Neutrophil (primary cell): ENCODE measurements around the gene SMARCE1.

ENCODE experiments used
- H3K27ac ChIP-seq: fragments of 200-600 bp; sonication (generic); 2 replicates; pipeline ENCODE4 v1.5.1; 2016; ENCODE audit warnings: mild to moderate bottlenecking, moderate library complexity
- H3K27me3 ChIP-seq: fragments of 200-600 bp; sonication (generic); 2 replicates; pipeline ENCODE4 v1.6.0; 2016; ENCODE audit warnings: mild to moderate bottlenecking
- H3K36me3 ChIP-seq: fragments of 200-600 bp; sonication (generic); 2 replicates; pipeline ENCODE4 v1.5.1; 2017
- H3K4me1 ChIP-seq, 2 experiments: fragments of 200-600 bp in 1 of 2; sonication (generic) in 1 of 2; 1 replicate in 1 of 2; 2 replicates in 1 of 2; pipeline versions ENCODE4 v1.5.1 to v1.6.1; 2013 to 2016; ENCODE audit warnings: low read depth in 1 of 2, low read length in 1 of 2, mild to moderate bottlenecking in 1 of 2, moderate library complexity in 1 of 2; ENCODE audit not compliant: control insufficient read depth in 1 of 2, insufficient read depth in 1 of 2
- H3K4me3 ChIP-seq, 2 experiments: fragments of 200-600 bp in 1 of 2; sonication (generic) in 1 of 2; 1 replicate in 1 of 2; 2 replicates in 1 of 2; pipeline ENCODE4 v1.5.1; 2013 to 2016; ENCODE audit warnings: low read depth in 1 of 2, low read length in 1 of 2, mild to moderate bottlenecking in 1 of 2, moderate library complexity in 1 of 2
- H3K9me3 ChIP-seq: fragments of 200-600 bp; sonication (generic); 2 replicates; pipeline ENCODE4 v1.5.1; 2016
- TF ChIP-seq, protein P1 (sequence below): fragments of 200-600 bp; sonication (generic); IDR thresholded peaks from 2 replicates; pipeline ENCODE4 v1.5.1; 2016; ENCODE audit warnings: antibody characterized with exemption

Gene SMARCE1

GRCh38 chr17:40672654-40673053, 25.0 kb upstream of the SMARCE1 start:
- Histone ChIP-seq H3K4me3 (no peak overlapping the region), H3K9me3 (no peaks in the 10 kb centered on the region), H3K4me1 (no peaks in the 10 kb centered on the region), H3K36me3 (no peaks in the 10 kb centered on the region), H3K27ac (no peak overlapping the region), H3K27me3 (peaks cover 95% of the 10 kb centered on the region)
- TF ChIP-seq, protein P1, sequence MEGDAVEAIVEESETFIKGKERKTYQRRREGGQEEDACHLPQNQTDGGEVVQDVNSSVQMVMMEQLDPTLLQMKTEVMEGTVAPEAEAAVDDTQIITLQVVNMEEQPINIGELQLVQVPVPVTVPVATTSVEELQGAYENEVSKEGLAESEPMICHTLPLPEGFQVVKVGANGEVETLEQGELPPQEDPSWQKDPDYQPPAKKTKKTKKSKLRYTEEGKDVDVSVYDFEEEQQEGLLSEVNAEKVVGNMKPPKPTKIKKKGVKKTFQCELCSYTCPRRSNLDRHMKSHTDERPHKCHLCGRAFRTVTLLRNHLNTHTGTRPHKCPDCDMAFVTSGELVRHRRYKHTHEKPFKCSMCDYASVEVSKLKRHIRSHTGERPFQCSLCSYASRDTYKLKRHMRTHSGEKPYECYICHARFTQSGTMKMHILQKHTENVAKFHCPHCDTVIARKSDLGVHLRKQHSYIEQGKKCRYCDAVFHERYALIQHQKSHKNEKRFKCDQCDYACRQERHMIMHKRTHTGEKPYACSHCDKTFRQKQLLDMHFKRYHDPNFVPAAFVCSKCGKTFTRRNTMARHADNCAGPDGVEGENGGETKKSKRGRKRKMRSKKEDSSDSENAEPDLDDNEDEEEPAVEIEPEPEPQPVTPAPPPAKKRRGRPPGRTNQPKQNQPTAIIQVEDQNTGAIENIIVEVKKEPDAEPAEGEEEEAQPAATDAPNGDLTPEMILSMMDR, result no peak

GRCh38 chr17:40671282-40671681, 23.7 kb upstream of the SMARCE1 start:
- H3K27me3 ChIP-seq, result peaks cover 95% of the 10 kb centered on the region
- TF ChIP-seq, protein P1, result no peak
- no peaks in the 10 kb centered on the region for H3K4me1 ChIP-seq
- no peak overlapping the region for H3K27ac ChIP-seq
- no peaks in the 10 kb centered on the region for H3K36me3 ChIP-seq
- H3K9me3 ChIP-seq, result no peaks in the 10 kb centered on the region
- no peak overlapping the region for H3K4me3 ChIP-seq

- H3K27me3 ChIP-seq, result peaks cover 100% of the 10 kb centered on the region
- H3K36me3 ChIP-seq, result no peaks in the 10 kb centered on the region
- no peaks in the 10 kb centered on the region for H3K9me3 ChIP-seq
- H3K27ac ChIP-seq, result no peak overlapping the region
- H3K4me3 ChIP-seq, result no peak overlapping the region
- no peaks in the 10 kb centered on the region for H3K4me1 ChIP-seq
- TF ChIP-seq, protein P1, result no peak
Measured at GRCh38 chr17:40666331-40666730, 18.7 kb upstream of the SMARCE1 start.

- Histone ChIP-seq H3K27ac (no peak within 1 kb of the TSS), H3K4me1 (no peaks in the 10 kb centered on the region), H3K9me3 (no peaks in the 10 kb centered on the region), H3K36me3 (no peaks in the 10 kb centered on the region), H3K4me3 (no peak within 1 kb of the TSS), H3K27me3 (peaks cover 98% of the 10 kb centered on the region)
- TF ChIP-seq, protein P1, result no peak
Measured at GRCh38 chr17:40664582-40665333, 17.1 kb upstream of the SMARCE1 start, which contains the start of gene KRT222. Gene KRT222 (minus strand): TSS chr17:40665177. CDS start chr17:40665099, 78 bp downstream.

- H3K27me3 ChIP-seq, result peaks cover 98% of the 10 kb centered on the region
- H3K4me1 ChIP-seq, result no peaks in the 10 kb centered on the region
- H3K9me3 ChIP-seq, result no peaks in the 10 kb centered on the region
- no peaks in the 10 kb centered on the region for H3K36me3 ChIP-seq
- TF ChIP-seq, protein P1, result no peak
- H3K27ac ChIP-seq, result no peak overlapping the region
- no peak overlapping the region for H3K4me3 ChIP-seq
Measured at GRCh38 chr17:40663252-40663651, 15.6 kb upstream of the SMARCE1 start.
